ENCODE measurements around the gene ABHD17B.

- TF ChIP-seq CTCF (conservative IDR thresholded peaks at IDR 0.05; ENCODE audit: low read depth, low read length) (no peak), EZH2phosphoT487 (IDR thresholded peaks at IDR 0.05; ENCODE audit: borderline replicate concordance, low read length) (no peak)
These were observed 88.1 kb downstream of the ABHD17B start for GRCh38 chr9:71822935-71823334.
